Esophagus squamous epithelium (tissue), 5 donors: Measurements from ENCODE around the gene GRIN3B. TPM values are rescaled to one million over a fixed set of nuclear protein-coding genes. Genes with fewer than 3 reads are reported as not detected.
"Not testable (repeated sequence)": the region's sequence is repeated elsewhere in the genome, so short reads cannot be mapped to it uniquely, and the experiment has no call there.

Experiments used
- DNase-seq: peaks from one replicate; lab custom pipeline; 2025; lab: John Stamatoyannopoulos, UW
- H3K27ac ChIP-seq, 4 donors: fragments of 200-600 bp; sonication (generic); one replicate each; pipeline ENCODE4 v1.5.1; 2016 to 2019; ENCODE audit warnings: mild to moderate bottlenecking in 1 of 4
- H3K27me3 ChIP-seq, 4 donors: fragments of 200-600 bp; sonication (generic); 1 replicate in 3 of 4; 2 replicates in 1 of 4; pipeline versions ENCODE4 v1.5.1 to v1.6.0; 2017 to 2021; ENCODE audit warnings: antibody characterized with exemption in 1 of 4
- H3K36me3 ChIP-seq, 3 donors: fragments of 200-600 bp; sonication (generic); one replicate each; pipeline ENCODE4 v1.5.1; 2016 to 2019
- H3K4me1 ChIP-seq, 3 donors: fragments of 200-600 bp; sonication (generic); one replicate each; pipeline ENCODE4 v1.5.1; 2017 to 2019
- H3K4me3 ChIP-seq, 4 donors: fragments of 200-600 bp; sonication (generic); 1 replicate in 3 of 4; 2 replicates in 1 of 4; pipeline ENCODE4 v1.5.1; 2016 to 2019; ENCODE audit warnings: mild to moderate bottlenecking in 2 of 4, moderate library complexity in 1 of 4
- H3K9me3 ChIP-seq, 3 donors: fragments of 200-600 bp; sonication (generic); one replicate each; pipeline ENCODE4 v1.5.1; 2016 to 2019
- POLR2A ChIP-seq, 4 donors: fragments of 450-650 bp; IDR thresholded peaks; one replicate each; pipeline ENCODE4 v1.6.1; 2017; ENCODE audit warnings: antibody characterized with exemption in 4 of 4, mild to moderate bottlenecking in 4 of 4, moderate library complexity in 3 of 4
- WGBS, 2 donors: methylation state at CpG; one replicate each; pipeline ENCODE4 v1.1.5; 2018; 5-methylcytosine and 5-hydroxymethylcytosine counted together
- intact Hi-C: fragments of 100-400 bp; cut with DNase I; formaldehyde crosslinking; loops from one replicate; pipeline ENCODE4 v1.15.0; 2022
- total RNA-seq, 4 donors: library from RNA; depleted of rRNA; stranded (reverse); fragments of >200 nt; gene quantifications; one replicate each; pipeline ENCODE4 v1.1.0, GENCODE V29; 2016
- TF ChIP-seq, protein P1 (sequence below), 6 experiments: fragments of 450-650 bp in 4 of 6; fragments of 200-600 bp in 2 of 6; sonication (generic) in 2 of 6; IDR thresholded peaks; one replicate each; pipeline ENCODE4 v1.5.1; 2016 to 2019; ENCODE audit warnings: antibody characterized with exemption in 6 of 6, mild to moderate bottlenecking in 4 of 6, moderate library complexity in 4 of 6
- donor health status: DM: yes; HTN: yes; CAD: no.

Gene GRIN3B
- total RNA-seq, 4 donors from 2014 or later = not detected

DNA sequence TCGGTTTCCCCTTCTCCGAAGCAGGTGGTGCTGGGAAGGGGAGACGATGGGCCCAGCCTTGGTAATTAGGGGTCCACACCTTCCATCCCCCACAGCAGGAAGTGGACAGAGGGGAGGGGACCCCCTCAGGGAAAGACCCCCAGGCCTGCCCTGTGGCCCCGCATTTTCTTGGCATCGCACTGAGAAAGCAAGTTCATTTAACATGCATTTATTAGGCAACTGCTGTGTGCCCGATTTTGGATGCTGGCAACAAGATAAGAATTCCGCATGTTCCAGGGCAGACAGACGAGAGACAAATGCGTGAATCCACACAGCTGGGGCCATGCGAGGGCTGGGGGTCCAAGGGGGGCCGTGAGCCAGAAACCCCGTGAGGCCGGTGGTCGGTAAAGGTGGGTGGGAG is 45.9 kb upstream of the GRIN3B start:
- H3K4me3 ChIP-seq = no peak overlapping the region
- no peaks in the 10 kb centered on the region for H3K9me3 ChIP-seq
- TF ChIP-seq POLR2A (IDR thresholded peaks at IDR 0.05) = no peak
- TF ChIP-seq, protein P1, sequence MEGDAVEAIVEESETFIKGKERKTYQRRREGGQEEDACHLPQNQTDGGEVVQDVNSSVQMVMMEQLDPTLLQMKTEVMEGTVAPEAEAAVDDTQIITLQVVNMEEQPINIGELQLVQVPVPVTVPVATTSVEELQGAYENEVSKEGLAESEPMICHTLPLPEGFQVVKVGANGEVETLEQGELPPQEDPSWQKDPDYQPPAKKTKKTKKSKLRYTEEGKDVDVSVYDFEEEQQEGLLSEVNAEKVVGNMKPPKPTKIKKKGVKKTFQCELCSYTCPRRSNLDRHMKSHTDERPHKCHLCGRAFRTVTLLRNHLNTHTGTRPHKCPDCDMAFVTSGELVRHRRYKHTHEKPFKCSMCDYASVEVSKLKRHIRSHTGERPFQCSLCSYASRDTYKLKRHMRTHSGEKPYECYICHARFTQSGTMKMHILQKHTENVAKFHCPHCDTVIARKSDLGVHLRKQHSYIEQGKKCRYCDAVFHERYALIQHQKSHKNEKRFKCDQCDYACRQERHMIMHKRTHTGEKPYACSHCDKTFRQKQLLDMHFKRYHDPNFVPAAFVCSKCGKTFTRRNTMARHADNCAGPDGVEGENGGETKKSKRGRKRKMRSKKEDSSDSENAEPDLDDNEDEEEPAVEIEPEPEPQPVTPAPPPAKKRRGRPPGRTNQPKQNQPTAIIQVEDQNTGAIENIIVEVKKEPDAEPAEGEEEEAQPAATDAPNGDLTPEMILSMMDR (IDR thresholded peaks at IDR 0.05) = no peak
- H3K4me1 ChIP-seq = peaks cover 10 to 33% (median 11%) of the 10 kb centered on the region in 3 donors
- H3K27ac ChIP-seq = no peak overlapping the region
- DNase-seq = no peak
- intact Hi-C loops = no loop called here
- no peaks in the 10 kb centered on the region for H3K27me3 ChIP-seq
- 63 to 65% methylated on average over 6 to 9 of the region's 14 CpGs for WGBS, 2 donors
- no peaks in the 10 kb centered on the region for H3K36me3 ChIP-seq

DNA sequence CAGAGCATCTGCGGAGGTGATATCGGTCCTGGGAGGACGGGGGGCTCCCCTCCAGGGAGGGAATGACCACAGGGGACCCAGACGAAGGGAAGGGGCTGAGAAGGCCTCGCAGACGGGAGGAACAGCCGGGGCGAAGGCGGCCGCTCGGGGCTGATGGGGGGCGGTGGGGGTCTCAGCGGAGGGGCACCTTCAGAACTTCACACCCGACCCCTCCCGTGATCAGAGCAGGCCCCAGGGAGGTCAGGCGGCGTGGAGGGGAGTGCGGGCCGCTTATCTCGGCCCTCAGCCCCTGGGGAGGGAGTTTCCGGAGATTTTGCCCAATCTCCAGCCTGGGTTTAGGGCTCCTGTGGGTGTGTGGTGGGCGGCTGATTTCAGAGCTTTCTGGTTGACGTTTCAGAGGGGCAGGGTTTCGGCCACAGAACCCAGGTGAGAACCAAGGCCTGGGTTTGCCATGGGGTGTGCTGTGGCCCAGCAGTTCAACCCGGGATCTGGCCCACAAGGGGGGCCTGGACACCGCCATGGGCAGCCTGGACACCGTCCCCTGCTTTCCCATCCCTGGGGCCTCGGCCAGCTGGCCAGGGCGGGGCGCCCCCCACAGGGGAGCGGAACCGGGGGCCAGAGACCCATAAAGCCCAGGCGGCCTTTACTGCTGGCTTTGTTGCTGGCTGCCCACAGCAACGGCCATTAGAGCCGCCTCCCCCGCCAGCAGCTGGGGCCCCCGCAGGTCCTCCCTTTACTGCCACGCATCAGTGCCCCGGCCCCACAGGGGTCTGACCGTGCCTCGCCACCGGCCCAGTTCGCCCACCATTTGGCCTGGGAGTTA is 45.3 kb upstream of the GRIN3B start:
- TF ChIP-seq, protein P1 (IDR thresholded peaks at IDR 0.05) = no peak
- no peak for TF ChIP-seq POLR2A (IDR thresholded peaks at IDR 0.05)
- no peak for DNase-seq
- H3K9me3 ChIP-seq = no peaks in the 10 kb centered on the region
- no peaks in the 10 kb centered on the region for H3K36me3 ChIP-seq
- no peaks in the 10 kb centered on the region for H3K27me3 ChIP-seq
- H3K4me1 ChIP-seq = peaks cover 10 to 34% (median 11%) of the 10 kb centered on the region in 3 donors
- intact Hi-C loops = no loop called here
- no peak overlapping the region for H3K4me3 ChIP-seq
- WGBS, 2 donors = 69 to 88% methylated on average over 17 to 25 of the region's 43 CpGs
- H3K27ac ChIP-seq = no peak overlapping the region

DNA sequence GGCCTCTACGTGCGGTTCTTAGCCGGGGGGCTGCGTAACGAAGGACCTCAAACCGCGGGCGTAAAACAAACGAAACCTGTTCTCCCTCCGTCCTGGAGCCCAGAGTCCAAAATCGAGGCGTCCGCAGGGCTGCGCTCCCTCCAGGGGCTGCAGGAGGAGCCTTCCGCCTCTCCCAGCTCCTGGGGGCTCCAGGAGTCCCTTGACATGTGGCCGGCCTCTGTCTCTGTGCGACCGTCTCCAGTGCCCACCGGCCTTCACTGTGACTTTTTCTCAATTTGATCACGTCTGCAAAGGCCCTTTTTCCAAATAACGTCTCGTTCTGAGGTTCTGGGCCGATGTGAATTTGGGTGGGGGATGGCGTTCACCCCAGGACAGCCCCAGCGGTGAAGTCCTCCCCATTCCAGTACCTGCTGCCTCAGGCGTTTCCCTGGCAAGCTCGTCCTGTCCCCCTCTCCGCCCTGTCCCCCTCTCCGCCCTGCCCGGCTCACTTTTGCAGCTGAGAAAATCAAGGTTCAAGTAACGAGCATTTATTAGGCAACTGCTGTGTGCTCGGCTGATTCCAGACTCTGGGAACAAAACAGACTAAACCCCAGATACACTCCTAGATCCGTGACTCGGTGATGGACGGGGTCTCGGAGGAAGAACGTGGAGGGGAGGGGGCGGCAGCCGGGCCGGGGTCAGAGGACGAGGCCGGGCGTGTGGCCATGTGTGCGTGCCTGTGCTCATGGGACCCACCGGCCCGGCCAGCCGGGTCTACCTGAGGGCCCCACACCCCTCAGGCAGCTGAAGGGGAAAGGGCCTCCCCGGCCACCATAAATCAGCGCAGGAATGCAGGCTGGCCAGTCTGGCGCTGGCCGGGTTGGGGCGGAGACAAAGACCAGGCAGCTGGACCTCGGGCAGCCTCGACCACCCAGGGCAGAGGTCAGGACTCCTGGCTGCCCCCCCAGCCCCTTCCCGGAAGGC is 44.1 kb upstream of the GRIN3B start:
- no peak for DNase-seq
- Histone ChIP-seq H3K4me3 (no peak overlapping the region), H3K27ac (no peak overlapping the region), H3K4me1 (peaks cover 10 to 34% (median 11%) of the 10 kb centered on the region in 3 donors), H3K27me3 (no peaks in the 10 kb centered on the region), H3K9me3 (no peaks in the 10 kb centered on the region), H3K36me3 (peaks cover 0 to 8% (median 0%) of the 10 kb centered on the region in 3 donors)
- TF ChIP-seq POLR2A (IDR thresholded peaks at IDR 0.05) = no peak
- TF ChIP-seq, protein P1 (IDR thresholded peaks at IDR 0.05) = no peak
- intact Hi-C loops = no loop called here
- WGBS, 2 donors = 86 to 94% methylated on average over 31 to 43 of the region's 55 CpGs

DNA sequence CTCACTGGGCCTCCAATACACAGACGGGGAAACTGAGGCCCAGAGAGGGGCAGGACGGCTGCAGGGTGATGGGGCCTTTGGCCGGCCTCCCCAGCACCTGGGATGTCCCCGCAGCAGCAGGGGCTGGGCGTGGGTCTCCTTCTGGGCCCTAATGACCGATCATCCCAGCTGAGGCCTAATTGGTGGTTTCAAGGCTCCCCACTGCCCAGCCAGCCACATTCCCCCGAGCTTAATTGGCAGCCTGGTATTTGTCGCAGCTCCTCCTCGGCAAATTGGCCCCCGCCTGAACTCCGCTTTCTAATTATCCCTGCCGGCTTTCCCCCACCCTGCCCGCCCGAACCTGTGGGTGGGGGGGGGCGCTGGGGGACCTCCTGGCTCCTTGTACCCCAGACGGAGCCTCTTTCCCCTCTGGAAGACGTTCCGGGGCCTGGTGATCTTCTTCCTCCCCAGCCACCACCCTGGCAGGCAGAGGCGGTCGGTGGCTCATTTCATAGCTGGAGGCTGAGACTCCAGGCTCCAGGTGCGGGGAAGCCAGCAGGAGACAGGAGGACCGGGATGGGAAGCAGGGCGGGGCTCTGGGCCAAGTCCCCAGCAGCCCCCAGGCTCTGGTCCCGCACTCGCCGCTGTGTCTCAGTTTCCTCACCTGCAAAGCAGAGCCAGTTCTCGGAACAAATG is 43.3 kb upstream of the GRIN3B start:
- Histone ChIP-seq H3K4me1 (peaks cover 10 to 34% (median 11%) of the 10 kb centered on the region in 3 donors), H3K27ac (no peak overlapping the region), H3K9me3 (no peaks in the 10 kb centered on the region), H3K27me3 (no peaks in the 10 kb centered on the region), H3K4me3 (no peak overlapping the region), H3K36me3 (peaks cover 0 to 8% (median 0%) of the 10 kb centered on the region in 3 donors)
- DNase-seq = no peak
- TF ChIP-seq, protein P1 (IDR thresholded peaks at IDR 0.05) = no peak
- TF ChIP-seq POLR2A (IDR thresholded peaks at IDR 0.05) = no peak
- WGBS, 2 donors = 31% methylated on average over 10 of the region's 27 CpGs; no CpG with 5 or more reads in 1 of the 2 donors
- intact Hi-C loops = no loop called here

DNA sequence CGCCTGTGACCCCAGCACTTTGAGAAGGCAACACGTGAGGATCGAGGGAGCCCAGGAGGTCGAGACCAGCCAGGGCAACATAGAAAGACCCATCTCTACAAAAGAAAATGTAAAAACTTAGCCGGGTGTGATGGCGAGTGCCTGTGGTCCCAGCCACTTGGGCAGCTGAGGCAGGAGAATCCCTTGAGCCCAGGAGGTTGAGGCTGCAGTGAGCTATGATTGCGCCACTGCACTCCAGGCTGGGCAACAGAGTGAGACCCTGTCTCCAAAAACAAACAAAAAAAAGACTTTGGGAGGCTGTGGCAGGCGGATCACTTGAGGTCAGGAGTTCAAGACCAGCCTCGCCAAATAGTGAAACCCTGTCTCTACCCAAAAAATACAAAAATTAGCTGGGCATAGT is 42.6 kb upstream of the GRIN3B start:
- H3K36me3 ChIP-seq, H3K4me3 ChIP-seq, H3K9me3 ChIP-seq, H3K27me3 ChIP-seq, DNase-seq, H3K27ac ChIP-seq, intact Hi-C loops: not testable (repeated sequence)
- peaks cover 9 to 31% (median 10%) of the 10 kb centered on the region in 3 donors for H3K4me1 ChIP-seq
- 93 to 94% methylated on average over 8 to 9 of the region's 9 CpGs for WGBS, 2 donors
